CD4-positive, alpha-beta memory T cell (primary cell): ENCODE results near the gene LILRA5. TPM values are rescaled to one million over a fixed set of nuclear protein-coding genes. Genes with fewer than 3 reads are reported as not detected.
A peak's percentile ranks its signal among the peaks of the same experiment; 100 is the strongest.
"Not testable (repeated sequence)": the region's sequence is repeated elsewhere in the genome, so short reads cannot be mapped to it uniquely, and the experiment has no call there.

ENCODE experiments used
- CTCF ChIA-PET: fragments of 350-600 bp; sonication (Branson Sonifier 250); formaldehyde crosslinking; loops from one replicate; lab custom pipeline; 2021; ENCODE audit warnings: inconsistent platforms; ENCODE audit not compliant: partially characterized antibody; lab: Charles Lee
- POLR2A ChIA-PET: fragments of 350-600 bp; sonication (Branson Sonifier 250); formaldehyde crosslinking; loops from one replicate; lab custom pipeline; 2021; ENCODE audit not compliant: partially characterized antibody; lab: Charles Lee
- DNase-seq, 5 donors: peaks; one replicate each; pipeline versions ENCODE4 v3.0.0 to v3.0.0-alpha.2; 2020 to 2022; ENCODE audit warnings: mixed read lengths in 1 of 5
- H3K27ac ChIP-seq: one replicate; pipeline ENCODE4 v1.7.0; 2013; ENCODE audit warnings: low read depth, low read length
- H3K27me3 ChIP-seq: 2 replicates; pipeline ENCODE4 v1.7.0; 2013; ENCODE audit warnings: mild to moderate bottlenecking, low read length, moderate library complexity; ENCODE audit not compliant: insufficient read depth
- H3K36me3 ChIP-seq: 2 replicates; pipeline ENCODE4 v1.7.0; 2013; ENCODE audit warnings: mild to moderate bottlenecking, low read length, moderate library complexity; ENCODE audit not compliant: insufficient read depth
- H3K4me1 ChIP-seq: 2 replicates; pipeline ENCODE4 v1.7.0; 2013; ENCODE audit warnings: mild to moderate bottlenecking, low read length, moderate library complexity; ENCODE audit not compliant: insufficient read depth
- H3K4me3 ChIP-seq, 2 donors: one replicate each; pipeline ENCODE4 v1.7.0; 2013; ENCODE audit warnings: low read length in 2 of 2, mild to moderate bottlenecking in 1 of 2
- H3K9me3 ChIP-seq, 2 donors: one replicate each; pipeline ENCODE4 v1.7.0; 2013; ENCODE audit warnings: low read length in 2 of 2, control low read depth in 1 of 2; ENCODE audit not compliant: control insufficient read depth in 1 of 2
- H3K27ac Mint-ChIP-seq, 7 donors: one replicate each; pipeline ENCODE4 v1.8.0; 2020 to 2021; ENCODE audit warnings: mixed read lengths in 7 of 7, mild to moderate bottlenecking in 6 of 7, inconsistent platforms in 3 of 7, moderate library complexity in 3 of 7
- H3K27me3 Mint-ChIP-seq, 2 donors: one replicate each; pipeline ENCODE4 v1.8.0; 2020 to 2021; ENCODE audit warnings: mixed read lengths in 2 of 2
- H3K36me3 Mint-ChIP-seq, 2 donors: one replicate each; pipeline ENCODE4 v1.8.0; 2020 to 2021; ENCODE audit warnings: mixed read lengths in 2 of 2, inconsistent platforms in 1 of 2, mild to moderate bottlenecking in 1 of 2
- H3K4me1 Mint-ChIP-seq, 4 donors: one replicate each; pipeline ENCODE4 v1.8.0; 2020 to 2021; ENCODE audit warnings: mixed read lengths in 4 of 4, mild to moderate bottlenecking in 1 of 4
- H3K4me3 Mint-ChIP-seq, 8 donors: one replicate each; pipeline ENCODE4 v1.8.0; 2020 to 2021; ENCODE audit warnings: mixed read lengths in 8 of 8, mild to moderate bottlenecking in 7 of 8, moderate library complexity in 6 of 8, inconsistent platforms in 3 of 8
- H3K9me3 Mint-ChIP-seq, 8 donors: one replicate each; pipeline ENCODE4 v1.8.0; 2020 to 2021; ENCODE audit warnings: mixed read lengths in 8 of 8, mild to moderate bottlenecking in 5 of 8, inconsistent platforms in 3 of 8, moderate library complexity in 1 of 8
- intact Hi-C: fragments of 100-400 bp; cut with micrococcal nuclease; formaldehyde crosslinking; loops from one replicate; pipeline ENCODE4 v1.15.1; 2023
- polyA plus RNA-seq, 2 donors: library from polyadenylated mRNA; unstranded; fragments of 300-500 nt; fragmentation: Illumina TruSeq; gene quantifications; one replicate each; pipeline ENCODE4 v1.2.3, GENCODE V29; 2021
- total RNA-seq, 2 experiments: library from RNA; stranded (reverse); gene quantifications; one replicate each; pipeline ENCODE4 v1.2.3, GENCODE V29; 2021

The LILRA5 gene
- total and polyA plus RNA-seq, 4 experiments from 2014 or later = 0.36 to 0.38 TPM; not detected in 2

- Mint-ChIP-seq H3K4me3 (no peak within 1 kb of the TSS), H3K4me1 (no peaks in the 10 kb centered on the region), H3K36me3 (no peaks in the 10 kb centered on the region), H3K9me3 (no peaks in the 10 kb centered on the region), H3K27me3 (peaks cover 27 to 37% of the 10 kb centered on the region in 2 donors), H3K27ac (peak within 1 kb of the TSS in 1 of 7 donors; percentile 1)
- Histone ChIP-seq H3K4me1 (no peaks in the 10 kb centered on the region), H3K9me3 (no peaks in the 10 kb centered on the region), H3K27me3 (no peaks in the 10 kb centered on the region), H3K36me3 (no peaks in the 10 kb centered on the region), H3K27ac (no peak within 1 kb of the TSS), H3K4me3 (no peak within 1 kb of the TSS)
- DNase-seq = no peak
- ChIA-PET CTCF (no interaction called here), POLR2A (no interaction called here)
- intact Hi-C loops = no loop called here
These were observed 31.8 kb downstream of the LILRA5 start, which contains the start of gene LILRB2 for GRCh38 chr19:54281007-54281728. TSS of gene LILRB2 (minus strand) at chr19:54281110. CDS start at chr19:54280496, 614 bp downstream.

- H3K9me3 Mint-ChIP-seq, POLR2A ChIA-PET, H3K4me3 ChIP-seq, H3K4me1 Mint-ChIP-seq, H3K4me3 Mint-ChIP-seq, DNase-seq, H3K27ac ChIP-seq, H3K27me3 ChIP-seq, H3K36me3 ChIP-seq, intact Hi-C loops, H3K36me3 Mint-ChIP-seq, H3K4me1 ChIP-seq, H3K27ac Mint-ChIP-seq, H3K9me3 ChIP-seq, CTCF ChIA-PET: not testable (repeated sequence)
- peaks cover 27 to 37% of the 10 kb centered on the region in 2 donors for H3K27me3 Mint-ChIP-seq
These were observed 32.5 kb downstream of the LILRA5 start for GRCh38 chr19:54280441-54280840.

GRCh38 chr19:54280025-54280424, 32.9 kb downstream of the LILRA5 start:
- DNase-seq, H3K4me3 ChIP-seq, H3K36me3 Mint-ChIP-seq, H3K9me3 Mint-ChIP-seq, H3K36me3 ChIP-seq, H3K27me3 ChIP-seq, H3K4me1 ChIP-seq, H3K9me3 ChIP-seq, POLR2A ChIA-PET, CTCF ChIA-PET, H3K4me3 Mint-ChIP-seq, H3K4me1 Mint-ChIP-seq, H3K27ac ChIP-seq, intact Hi-C loops: not testable (repeated sequence)
- Mint-ChIP-seq H3K27ac (peak overlapping the region in 1 of 7 donors; percentile 57), H3K27me3 (peaks cover 27 to 37% of the 10 kb centered on the region in 2 donors)

- Histone ChIP-seq H3K4me1 (no peaks in the 10 kb centered on the region), H3K4me3 (no peak overlapping the region), H3K27ac (no peak overlapping the region), H3K27me3 (no peaks in the 10 kb centered on the region), H3K9me3 (no peaks in the 10 kb centered on the region), H3K36me3 (no peaks in the 10 kb centered on the region)
- no peak for DNase-seq
- intact Hi-C loops = no loop called here
- Mint-ChIP-seq H3K36me3 (no peaks in the 10 kb centered on the region), H3K27ac (peak overlapping the region in 1 of 7 donors; percentile 57), H3K9me3 (no peaks in the 10 kb centered on the region), H3K4me3 (no peak overlapping the region), H3K4me1 (no peaks in the 10 kb centered on the region), H3K27me3 (peaks cover 26 to 33% of the 10 kb centered on the region in 2 donors)
- ChIA-PET POLR2A (no interaction called here), CTCF (no interaction called here)
These were observed 33.5 kb downstream of the LILRA5 start for GRCh38 chr19:54279406-54279962.

GRCh38 chr19:54278571-54279195, 34.3 kb downstream of the LILRA5 start:
- H3K4me3 ChIP-seq, DNase-seq, POLR2A ChIA-PET, H3K9me3 ChIP-seq, H3K36me3 Mint-ChIP-seq, CTCF ChIA-PET, H3K27me3 ChIP-seq, H3K27ac ChIP-seq, H3K4me1 Mint-ChIP-seq, intact Hi-C loops, H3K4me3 Mint-ChIP-seq, H3K27ac Mint-ChIP-seq, H3K36me3 ChIP-seq, H3K9me3 Mint-ChIP-seq, H3K4me1 ChIP-seq: not testable (repeated sequence)
- H3K27me3 Mint-ChIP-seq = peaks cover 29 to 38% of the 10 kb centered on the region in 2 donors

GRCh38 chr19:54278056-54278455, 34.9 kb downstream of the LILRA5 start:
- H3K27ac Mint-ChIP-seq, H3K4me3 ChIP-seq, CTCF ChIA-PET, POLR2A ChIA-PET, H3K9me3 Mint-ChIP-seq, H3K36me3 ChIP-seq, H3K27me3 ChIP-seq, H3K4me1 ChIP-seq, DNase-seq, H3K9me3 ChIP-seq, H3K36me3 Mint-ChIP-seq, H3K4me1 Mint-ChIP-seq, H3K27ac ChIP-seq, intact Hi-C loops, H3K4me3 Mint-ChIP-seq: not testable (repeated sequence)
- H3K27me3 Mint-ChIP-seq = peaks cover 33 to 35% of the 10 kb centered on the region in 2 donors

- H3K4me1 ChIP-seq, intact Hi-C loops, H3K4me3 ChIP-seq, H3K4me1 Mint-ChIP-seq, DNase-seq, CTCF ChIA-PET, H3K27ac Mint-ChIP-seq, H3K36me3 ChIP-seq, H3K4me3 Mint-ChIP-seq, H3K36me3 Mint-ChIP-seq, H3K27me3 ChIP-seq, H3K27ac ChIP-seq, POLR2A ChIA-PET, H3K9me3 Mint-ChIP-seq, H3K9me3 ChIP-seq: not testable (repeated sequence)
- peaks cover 29 to 31% of the 10 kb centered on the region in 2 donors for H3K27me3 Mint-ChIP-seq
These were observed 35.8 kb downstream of the LILRA5 start for GRCh38 chr19:54277111-54277615.
